ENCODE results near the gene GJB2.

DNA sequence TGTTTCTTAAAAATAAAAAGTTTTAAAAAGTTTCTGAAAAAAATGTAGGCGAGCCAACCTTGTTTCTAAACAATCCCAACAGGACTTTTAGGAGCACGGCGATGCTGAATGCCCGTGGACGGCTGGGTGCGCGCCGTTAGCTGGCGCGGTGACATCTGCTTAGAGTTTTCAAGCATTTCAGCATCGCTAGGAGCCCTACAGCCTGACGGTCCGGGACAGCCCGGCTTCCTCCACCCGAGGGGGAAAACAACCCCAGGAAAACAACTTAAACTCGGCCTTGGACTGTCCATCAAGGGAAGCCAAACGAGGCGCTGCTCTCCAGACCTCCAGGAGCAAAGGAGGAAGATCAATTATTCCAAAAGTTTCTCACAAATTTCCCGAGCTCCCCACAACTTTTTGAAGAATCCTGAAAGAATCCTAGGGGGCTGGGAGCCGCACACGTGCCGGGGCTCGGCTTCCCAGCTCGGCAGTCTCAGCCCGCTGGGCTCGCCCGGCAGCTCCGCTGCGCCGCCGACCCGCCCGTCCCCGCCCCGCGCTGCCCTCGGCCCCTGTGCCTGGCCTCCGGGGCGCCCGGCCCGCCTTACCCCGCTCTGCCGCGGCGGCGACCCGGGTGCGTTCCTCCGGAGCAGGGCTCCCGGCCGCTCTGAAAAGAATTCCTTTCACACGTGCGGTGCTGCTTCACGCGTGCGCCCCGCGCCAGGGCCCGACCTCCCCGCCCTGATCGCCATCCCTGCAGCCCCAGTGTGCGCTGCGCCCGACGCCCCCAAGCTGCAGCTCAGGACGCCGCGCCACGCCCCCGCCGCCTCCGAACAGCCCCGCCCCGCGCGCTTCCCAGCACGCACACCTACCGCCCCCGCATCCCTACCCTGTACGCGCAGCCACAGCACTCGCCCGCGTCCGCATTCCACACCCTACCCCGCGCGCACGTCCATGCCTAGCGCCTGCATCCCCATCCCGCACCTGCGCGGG, 32.1 kb downstream of the GJB2 start, which contains the start of gene GJA3:
- TF ChIP-seq CHD7 (IDR thresholded peaks at IDR 0.05; ENCODE audit: insufficient replicate concordance, low read length) (no peak), CEBPB (IDR thresholded peaks at IDR 0.05; ENCODE audit: low read depth, low read length) (no peak), GTF2F1 (IDR thresholded peaks at IDR 0.05; ENCODE audit: borderline replicate concordance, low read depth, low read length) (no peak)
- TF ChIP-seq, protein P1, sequence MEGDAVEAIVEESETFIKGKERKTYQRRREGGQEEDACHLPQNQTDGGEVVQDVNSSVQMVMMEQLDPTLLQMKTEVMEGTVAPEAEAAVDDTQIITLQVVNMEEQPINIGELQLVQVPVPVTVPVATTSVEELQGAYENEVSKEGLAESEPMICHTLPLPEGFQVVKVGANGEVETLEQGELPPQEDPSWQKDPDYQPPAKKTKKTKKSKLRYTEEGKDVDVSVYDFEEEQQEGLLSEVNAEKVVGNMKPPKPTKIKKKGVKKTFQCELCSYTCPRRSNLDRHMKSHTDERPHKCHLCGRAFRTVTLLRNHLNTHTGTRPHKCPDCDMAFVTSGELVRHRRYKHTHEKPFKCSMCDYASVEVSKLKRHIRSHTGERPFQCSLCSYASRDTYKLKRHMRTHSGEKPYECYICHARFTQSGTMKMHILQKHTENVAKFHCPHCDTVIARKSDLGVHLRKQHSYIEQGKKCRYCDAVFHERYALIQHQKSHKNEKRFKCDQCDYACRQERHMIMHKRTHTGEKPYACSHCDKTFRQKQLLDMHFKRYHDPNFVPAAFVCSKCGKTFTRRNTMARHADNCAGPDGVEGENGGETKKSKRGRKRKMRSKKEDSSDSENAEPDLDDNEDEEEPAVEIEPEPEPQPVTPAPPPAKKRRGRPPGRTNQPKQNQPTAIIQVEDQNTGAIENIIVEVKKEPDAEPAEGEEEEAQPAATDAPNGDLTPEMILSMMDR (IDR thresholded peaks at IDR 0.05; ENCODE audit: control extremely low read depth in 1 of 3, insufficient read depth in 1 of 3, low read depth in 1 of 3, low read length in 3 of 3), result no peak
